SK-N-SH treated with all-trans-retinoic acid at 6 μM for 48 hours (cell line): Measurements from ENCODE around the gene PAFAH1B1.

Source experiments
- ATAC-seq: fragments of 200-7000 bp; cut with Tn5 transposase; 3 replicates; pipeline ENCODE4 v1.9.1; 2020; ENCODE audit warnings: mild to moderate bottlenecking, moderate library complexity
- CSDC2 ChIP-seq: fragments of 250-450 bp; sonication (Bioruptor Pico); IDR thresholded peaks from 2 replicates; pipeline ENCODE4 v1.5.0; 2020; ENCODE audit warnings: mild to moderate bottlenecking, moderate library complexity
- CSRNP3 ChIP-seq: fragments of 250-450 bp; sonication (Bioruptor Pico); IDR thresholded peaks from 2 replicates; pipeline ENCODE4 v1.5.1; 2021; ENCODE audit warnings: mild to moderate bottlenecking, moderate library complexity
- GLIS3 ChIP-seq: fragments of 250-450 bp; sonication (Bioruptor Pico); IDR thresholded peaks from 2 replicates; pipeline ENCODE4 v1.5.0; 2020; ENCODE audit warnings: mild to moderate bottlenecking, moderate library complexity
- ISL1 ChIP-seq: fragments of 250-450 bp; sonication (Bioruptor Pico); IDR thresholded peaks from 2 replicates; pipeline ENCODE4 v2.1.2; 2022; ENCODE audit warnings: mild to moderate bottlenecking, moderate library complexity
- OSR1 ChIP-seq: fragments of 250-450 bp; sonication (Bioruptor Pico); IDR thresholded peaks from 2 replicates; pipeline ENCODE4 v1.8.0; 2022; ENCODE audit warnings: moderate library complexity, mild to moderate bottlenecking, inconsistent platforms
- PATZ1 ChIP-seq: fragments of 250-450 bp; sonication (Bioruptor Pico); IDR thresholded peaks from 2 replicates; pipeline ENCODE4 v1.8.0; 2020; ENCODE audit warnings: mild to moderate bottlenecking, moderate library complexity, borderline replicate concordance
- POU6F1 ChIP-seq: fragments of 250-450 bp; sonication (Bioruptor Pico); IDR thresholded peaks from 2 replicates; pipeline ENCODE4 v1.8.0; 2021; ENCODE audit warnings: low read depth, mild to moderate bottlenecking, moderate library complexity, borderline replicate concordance
- RARB ChIP-seq: fragments of 250-450 bp; sonication (Bioruptor Pico); IDR thresholded peaks from 2 replicates; pipeline ENCODE4 v1.8.0; 2021; ENCODE audit warnings: mild to moderate bottlenecking, moderate library complexity
- TCF4 ChIP-seq: fragments of 250-450 bp; sonication (Bioruptor Pico); IDR thresholded peaks from 2 replicates; pipeline ENCODE4 v1.8.0; 2021; ENCODE audit warnings: mild to moderate bottlenecking, moderate library complexity, borderline replicate concordance
- TOX ChIP-seq: fragments of 250-450 bp; sonication (Bioruptor Pico); IDR thresholded peaks from 2 replicates; pipeline ENCODE4 v1.8.0; 2021; ENCODE audit warnings: mild to moderate bottlenecking, moderate library complexity, borderline replicate concordance
- TSHZ2 ChIP-seq: fragments of 250-450 bp; sonication (Bioruptor Pico); IDR thresholded peaks from 2 replicates; pipeline ENCODE4 v1.5.0; 2020; ENCODE audit warnings: mild to moderate bottlenecking, moderate library complexity
- ZC3H10 ChIP-seq: fragments of 250-450 bp; sonication (Bioruptor Pico); IDR thresholded peaks from 2 replicates; pipeline ENCODE4 v1.5.1; 2021; ENCODE audit warnings: mild to moderate bottlenecking, moderate library complexity
- ZNF565 ChIP-seq: fragments of 450-650 bp; formaldehyde crosslinking; conservative IDR thresholded peaks from 2 replicates; pipeline ENCODE4 v1.5.0; 2020; ENCODE audit warnings: low read depth, mild to moderate bottlenecking, moderate library complexity
- ZNF70 ChIP-seq: fragments of 450-650 bp; formaldehyde crosslinking; IDR thresholded peaks from 2 replicates; pipeline ENCODE4 v1.5.0; 2020; ENCODE audit warnings: mild to moderate bottlenecking, moderate library complexity
- ZNF8 ChIP-seq: fragments of 450-650 bp; formaldehyde crosslinking; IDR thresholded peaks from 2 replicates; pipeline ENCODE4 v1.5.0; 2020; ENCODE audit warnings: mild to moderate bottlenecking, moderate library complexity

Gene PAFAH1B1

GRCh38 chr17:2731807-2732206, 138.4 kb downstream of the PAFAH1B1 start:
- no peak for ATAC-seq
- no peak for TF ChIP-seq ISL1 (CRISPR knock-in tag)
- TF ChIP-seq PATZ1 (CRISPR knock-in tag) = no peak

GRCh38 chr17:2734939-2735338, 141.5 kb downstream of the PAFAH1B1 start:
- TF ChIP-seq PATZ1 (CRISPR knock-in tag) = no peak
- no peak for TF ChIP-seq TSHZ2 (CRISPR knock-in tag)
- no peak for TF ChIP-seq CSDC2
- no peak for TF ChIP-seq CSRNP3
- no peak for TF ChIP-seq RARB (CRISPR knock-in tag)
- no peak for TF ChIP-seq ZC3H10
- no peak for TF ChIP-seq OSR1 (CRISPR knock-in tag)
- no peak for TF ChIP-seq POU6F1 (CRISPR knock-in tag)
- TF ChIP-seq TOX (CRISPR knock-in tag) = no peak
- TF ChIP-seq ISL1 (CRISPR knock-in tag) = no peak
- no peak for TF ChIP-seq ZNF565 (CRISPR knock-in tag)
- no peak for TF ChIP-seq GLIS3
- no peak for TF ChIP-seq TCF4 (CRISPR knock-in tag)
- TF ChIP-seq ZNF8 (CRISPR knock-in tag) = no peak
- TF ChIP-seq ZNF70 (CRISPR knock-in tag) = no peak
- no peak for ATAC-seq
